ENCODE results near the gene SYT1. TPM values are rescaled to one million over a fixed set of nuclear protein-coding genes. Genes with fewer than 3 reads are reported as not detected.
"Not testable (repeated sequence)": the region's sequence is repeated elsewhere in the genome, so short reads cannot be mapped to it uniquely, and the experiment has no call there.

The SYT1 gene
- total RNA-seq, 2 donors from 2014 or later, result 6.1 to 11.5 TPM

DNA sequence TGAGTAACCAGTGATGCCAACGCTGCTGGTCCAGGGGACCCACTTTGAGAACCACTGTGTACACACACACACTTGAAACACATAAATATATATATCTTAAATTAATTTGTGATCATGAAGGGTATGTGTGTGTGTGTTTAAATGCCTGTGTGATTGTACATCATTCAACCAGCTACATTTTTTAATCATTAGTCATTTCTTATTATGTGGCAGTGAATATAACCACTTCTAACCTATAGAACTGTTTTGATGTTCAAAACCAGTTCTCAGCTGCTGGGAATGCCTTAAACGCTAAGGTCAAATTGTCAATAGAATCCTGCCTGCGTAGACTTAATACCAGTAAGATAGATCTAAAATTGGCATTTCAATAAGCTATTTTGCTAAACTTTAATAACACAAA is 330.0 kb downstream of the SYT1 start:
- no peak overlapping the region for H3K4me3 ChIP-seq
- H3K36me3 ChIP-seq, result no peaks in the 10 kb centered on the region
- TF ChIP-seq POLR2A (IDR thresholded peaks at IDR 0.05), result no peak
- TF ChIP-seq, protein P1, sequence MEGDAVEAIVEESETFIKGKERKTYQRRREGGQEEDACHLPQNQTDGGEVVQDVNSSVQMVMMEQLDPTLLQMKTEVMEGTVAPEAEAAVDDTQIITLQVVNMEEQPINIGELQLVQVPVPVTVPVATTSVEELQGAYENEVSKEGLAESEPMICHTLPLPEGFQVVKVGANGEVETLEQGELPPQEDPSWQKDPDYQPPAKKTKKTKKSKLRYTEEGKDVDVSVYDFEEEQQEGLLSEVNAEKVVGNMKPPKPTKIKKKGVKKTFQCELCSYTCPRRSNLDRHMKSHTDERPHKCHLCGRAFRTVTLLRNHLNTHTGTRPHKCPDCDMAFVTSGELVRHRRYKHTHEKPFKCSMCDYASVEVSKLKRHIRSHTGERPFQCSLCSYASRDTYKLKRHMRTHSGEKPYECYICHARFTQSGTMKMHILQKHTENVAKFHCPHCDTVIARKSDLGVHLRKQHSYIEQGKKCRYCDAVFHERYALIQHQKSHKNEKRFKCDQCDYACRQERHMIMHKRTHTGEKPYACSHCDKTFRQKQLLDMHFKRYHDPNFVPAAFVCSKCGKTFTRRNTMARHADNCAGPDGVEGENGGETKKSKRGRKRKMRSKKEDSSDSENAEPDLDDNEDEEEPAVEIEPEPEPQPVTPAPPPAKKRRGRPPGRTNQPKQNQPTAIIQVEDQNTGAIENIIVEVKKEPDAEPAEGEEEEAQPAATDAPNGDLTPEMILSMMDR (IDR thresholded peaks at IDR 0.05), result no peak
- TF ChIP-seq POLR2AphosphoS5 (IDR thresholded peaks at IDR 0.05), result no peak
- intact Hi-C loops (cut with DNase I), result no loop called here
- H3K27me3 ChIP-seq (replicated peaks; ENCODE audit: insufficient read depth), result no peaks in the 10 kb centered on the region
- DNase-seq (ENCODE audit: low spot score), result no peak
- 76% methylated on average over 3 of the region's 3 CpGs for WGBS
- no peak overlapping the region for H3K27ac ChIP-seq
- no peaks in the 10 kb centered on the region for H3K9me3 ChIP-seq
- H3K4me1 ChIP-seq (replicated peaks), result no peaks in the 10 kb centered on the region

DNA sequence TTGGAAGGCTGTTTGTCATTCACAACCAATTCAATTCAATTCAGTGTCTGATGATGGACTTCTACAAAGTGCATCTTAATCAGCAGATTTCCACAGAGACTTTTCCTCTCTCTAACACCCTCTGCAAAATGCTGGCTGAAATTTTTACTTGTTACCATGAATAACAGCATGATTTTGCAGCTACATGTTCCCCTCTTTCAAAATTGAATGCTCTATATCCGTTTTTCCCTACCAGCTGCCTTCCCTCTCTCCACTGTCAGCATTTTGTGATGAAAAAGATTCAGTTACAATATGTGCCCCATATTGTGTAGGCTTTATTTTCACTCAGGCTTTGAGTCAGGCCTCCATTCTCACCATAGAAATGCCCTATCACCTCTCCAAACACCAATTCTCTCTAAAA is 334.6 kb downstream of the SYT1 start:
- H3K27me3 ChIP-seq (replicated peaks; ENCODE audit: insufficient read depth), result no peaks in the 10 kb centered on the region
- TF ChIP-seq, protein P1 (IDR thresholded peaks at IDR 0.05), result no peak
- TF ChIP-seq POLR2A (IDR thresholded peaks at IDR 0.05) (no peak), POLR2AphosphoS5 (IDR thresholded peaks at IDR 0.05) (no peak)
- H3K27ac ChIP-seq, result no peak overlapping the region
- no peak overlapping the region for H3K4me3 ChIP-seq
- H3K36me3 ChIP-seq, result no peaks in the 10 kb centered on the region
- DNase-seq (ENCODE audit: low spot score), result no peak
- WGBS, result 69% methylated on average over 1 of the region's 1 CpG
- no peaks in the 10 kb centered on the region for H3K4me1 ChIP-seq (replicated peaks)
- H3K9me3 ChIP-seq, result no peaks in the 10 kb centered on the region
- intact Hi-C loops (cut with DNase I), result no loop called here

DNA sequence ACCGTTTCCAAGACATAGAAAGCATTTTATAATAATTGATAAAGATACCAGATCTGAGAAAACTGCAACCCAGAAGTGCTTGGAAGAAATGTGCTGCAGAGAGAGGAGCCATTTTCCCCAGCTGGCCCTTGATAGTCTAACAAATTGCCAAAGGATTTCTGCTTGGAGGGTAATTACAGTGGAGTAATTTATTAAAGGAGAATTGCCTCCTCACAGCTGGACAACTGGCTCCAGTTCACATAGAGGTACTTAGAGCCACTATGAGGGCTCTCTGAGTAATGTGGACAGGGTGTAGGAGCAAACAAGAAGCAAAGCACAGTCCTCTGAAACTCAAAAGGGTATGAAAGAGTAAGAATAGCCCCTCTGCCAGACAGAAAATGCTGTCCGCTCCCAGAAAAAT is 335.6 kb downstream of the SYT1 start:
- Histone ChIP-seq H3K4me3 (no peak overlapping the region), H3K4me1 (replicated peaks) (no peaks in the 10 kb centered on the region), H3K27me3 (replicated peaks; ENCODE audit: insufficient read depth) (no peaks in the 10 kb centered on the region), H3K27ac (no peak overlapping the region), H3K36me3 (no peaks in the 10 kb centered on the region), H3K9me3 (no peaks in the 10 kb centered on the region)
- no peak for DNase-seq (ENCODE audit: low spot score)
- 81% methylated on average over 2 of the region's 2 CpGs for WGBS
- TF ChIP-seq POLR2AphosphoS5 (IDR thresholded peaks at IDR 0.05) (no peak), POLR2A (IDR thresholded peaks at IDR 0.05) (no peak)
- TF ChIP-seq, protein P1 (IDR thresholded peaks at IDR 0.05), result no peak
- intact Hi-C loops (cut with DNase I), result no loop called here

DNA sequence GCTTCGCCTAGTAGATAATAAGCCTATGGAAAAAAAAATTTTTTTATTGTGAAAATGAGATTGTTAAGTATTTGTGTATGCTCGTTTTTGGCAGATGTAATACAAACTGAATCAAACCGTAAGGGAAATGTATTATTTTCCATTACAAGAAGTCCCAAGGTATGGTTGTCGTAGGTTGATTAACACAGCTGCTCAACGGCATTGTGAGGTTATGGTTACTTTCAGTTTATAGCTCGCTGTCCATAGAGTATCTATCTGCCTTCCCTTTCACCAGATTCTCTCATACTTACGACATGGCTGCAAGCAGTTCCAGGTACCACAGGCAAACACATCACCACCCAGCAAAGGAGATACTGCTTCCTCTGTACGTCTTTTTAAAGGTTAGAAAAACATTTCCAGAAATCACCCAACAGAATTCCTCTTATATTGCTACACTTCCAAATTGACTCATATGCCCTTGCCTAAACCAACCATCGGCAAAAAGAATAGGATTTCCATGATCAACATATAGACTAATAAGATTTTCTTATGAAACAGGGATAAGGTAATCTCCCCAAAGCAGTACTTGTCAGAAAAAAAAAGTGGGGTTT is 338.6 kb downstream of the SYT1 start:
- Histone ChIP-seq H3K27ac (no peak overlapping the region), H3K36me3 (no peaks in the 10 kb centered on the region), H3K4me1 (replicated peaks) (no peaks in the 10 kb centered on the region), H3K9me3 (no peaks in the 10 kb centered on the region), H3K4me3 (no peak overlapping the region), H3K27me3 (replicated peaks; ENCODE audit: insufficient read depth) (no peaks in the 10 kb centered on the region)
- DNase-seq (ENCODE audit: low spot score), result no peak
- TF ChIP-seq POLR2AphosphoS5 (IDR thresholded peaks at IDR 0.05), result no peak
- intact Hi-C loops (cut with DNase I), result no loop called here
- 87% methylated on average over 9 of the region's 9 CpGs for WGBS

DNA sequence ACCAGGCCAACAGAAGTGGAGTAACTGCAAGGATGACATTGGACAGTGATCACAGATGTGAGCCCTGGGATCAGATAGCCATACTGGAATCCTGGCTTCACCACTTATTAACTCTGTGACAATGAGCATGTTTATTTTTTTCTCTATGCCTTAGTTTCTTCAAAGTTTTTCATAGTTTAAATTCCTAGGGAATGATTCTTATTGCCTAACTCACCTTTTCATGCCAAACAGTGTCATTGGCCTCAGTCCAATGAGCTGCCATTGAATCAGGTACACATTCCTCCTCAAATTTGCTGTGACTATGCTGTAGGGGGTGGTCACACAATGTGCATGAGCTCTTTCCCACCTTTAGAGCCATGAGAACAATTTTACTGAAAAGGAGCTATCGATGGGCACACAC is 342.3 kb downstream of the SYT1 start:
- Histone ChIP-seq H3K4me1 (replicated peaks) (no peaks in the 10 kb centered on the region), H3K27me3 (replicated peaks; ENCODE audit: insufficient read depth) (no peaks in the 10 kb centered on the region), H3K9me3 (no peaks in the 10 kb centered on the region), H3K36me3 (no peaks in the 10 kb centered on the region), H3K27ac (no peak overlapping the region), H3K4me3 (no peak overlapping the region)
- no peak for DNase-seq (ENCODE audit: low spot score)
- no peak for TF ChIP-seq POLR2AphosphoS5 (IDR thresholded peaks at IDR 0.05)
- TF ChIP-seq, protein P1 (IDR thresholded peaks at IDR 0.05), result no peak
- no peak for TF ChIP-seq POLR2A (IDR thresholded peaks at IDR 0.05)
- intact Hi-C loops (cut with DNase I), result no loop called here
- 92% methylated on average over 1 of the region's 1 CpG for WGBS

DNA sequence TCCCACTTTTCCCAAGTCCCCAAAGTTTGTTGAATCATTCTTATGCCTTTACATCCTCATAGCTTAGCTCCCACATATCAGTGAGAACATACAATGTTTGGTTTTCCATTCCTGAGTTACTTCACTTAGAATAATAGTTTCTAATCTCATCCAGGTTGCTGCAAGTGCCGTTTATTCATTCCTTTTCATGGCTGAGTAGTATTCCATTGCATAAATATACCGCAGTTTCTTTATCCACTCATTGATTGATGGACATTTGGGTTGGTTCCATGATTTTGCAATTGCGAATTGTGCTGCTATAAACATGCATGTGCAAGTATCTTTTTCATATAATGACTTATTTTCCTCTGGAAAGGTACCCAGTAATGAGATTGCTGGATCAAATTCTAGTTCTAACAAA is 345.8 kb downstream of the SYT1 start:
- intact Hi-C loops (cut with DNase I); H3K27me3 ChIP-seq (replicated peaks; ENCODE audit: insufficient read depth); H3K4me1 ChIP-seq (replicated peaks); H3K27ac ChIP-seq; DNase-seq (ENCODE audit: low spot score); H3K4me3 ChIP-seq; H3K36me3 ChIP-seq; H3K9me3 ChIP-seq: not testable (repeated sequence)
- WGBS, result 95% methylated on average over 3 of the region's 3 CpGs

Data from prostate gland (tissue), 2 donors.